HCT116 (cell line): ENCODE measurements around the gene GSTO1. TPM values are rescaled to one million over a fixed set of nuclear protein-coding genes. Genes with fewer than 3 reads are reported as not detected.
A peak's percentile ranks its signal among the peaks of the same experiment; 100 is the strongest.

Experiments
- ATAC-seq: fragments of 200-7000 bp; cut with Tn5 transposase; 2 replicates; pipeline ENCODE4 v1.9.1; 2020; ENCODE audit warnings: mild to moderate bottlenecking, moderate library complexity
- BruUV-seq: library from RNA; stranded (reverse); fragments of 400-500 nt; replicated peaks from 2 replicates; lab custom pipeline; 2021; lab: Mats Ljungman, UMichigan
- CTCF ChIA-PET: fragments of 300-600 bp; sonication (Branson Sonifier 250); formaldehyde crosslinking; loops from one replicate; lab custom pipeline; 2021; ENCODE audit warnings: antibody characterized with exemption; lab: Charles Lee
- POLR2A ChIA-PET: fragments of 300-600, 350-600 bp; sonication (Branson Sonifier 250); formaldehyde crosslinking; loops from one replicate; lab custom pipeline; 2021; ENCODE audit warnings: antibody characterized with exemption; lab: Charles Lee
- RAD21 ChIA-PET, 2 experiments: fragments of 300-600 bp; sonication (Branson Sonifier 250); formaldehyde crosslinking; loops; one replicate each; lab custom pipeline; 2023; ENCODE audit warnings: low total read pairs in 2 of 2; ENCODE audit not compliant: uncharacterized antibody in 2 of 2, unreplicated experiment in 2 of 2, low non-redundant PET in 1 of 2; lab: Charles Lee
- DNase-seq: peaks from one replicate; pipeline ENCODE4 v3.0.0-alpha.2; 2010; ENCODE audit warnings: low read depth, low spot score
- H2AFZ ChIP-seq: fragments of 200-600 bp; shearing (Covaris generic), sonication (generic); 2 replicates; pipeline ENCODE4 v1.6.1; 2017; ENCODE audit warnings: low read depth, mixed run types, mixed read lengths, antibody characterized with exemption, low read length; ENCODE audit not compliant: poor library complexity, severe bottlenecking
- H3K27ac ChIP-seq: 2 replicates; pipeline ENCODE4 v1.5.1; 2012; ENCODE audit warnings: low read depth, low read length
- H3K27me3 ChIP-seq: fragments of 200-600 bp; sonication (generic); 2 replicates; pipeline ENCODE4 v1.6.1; 2016; ENCODE audit warnings: mixed run types, low read length, mixed read lengths; ENCODE audit not compliant: insufficient read depth
- H3K36me3 ChIP-seq, 2 experiments: fragments of 200-500 bp in 1 of 2; fragments of 200-600 bp in 1 of 2; sonication (Bioruptor generic) in 1 of 2; sonication (generic) in 1 of 2; 2 replicates each; pipeline versions ENCODE4 v1.5.1 to v1.6.1; 2014 to 2016; ENCODE audit warnings: low read length in 2 of 2, inconsistent platforms in 1 of 2, mixed read lengths in 1 of 2, mixed run types in 1 of 2; ENCODE audit not compliant: insufficient read depth in 2 of 2, control insufficient read depth in 1 of 2
- H3K4me1 ChIP-seq, 2 experiments: fragments of 200-600 bp in 1 of 2; sonication (generic) in 1 of 2; 2 replicates each; pipeline versions ENCODE4 v1.5.1 to v1.6.1; 2012 to 2017; ENCODE audit warnings: low read length in 2 of 2, inconsistent platforms in 1 of 2, mild to moderate bottlenecking in 1 of 2, mixed read lengths in 1 of 2, mixed run types in 1 of 2, moderate library complexity in 1 of 2; ENCODE audit not compliant: insufficient read depth in 2 of 2, control insufficient read depth in 1 of 2
- H3K4me2 ChIP-seq: fragments of 200-600 bp; sonication (generic); 2 replicates; pipeline ENCODE4 v1.6.1; 2017; ENCODE audit warnings: mixed run types, low read length, mixed read lengths
- H3K4me3 ChIP-seq, 2 experiments: fragments of 200-600 bp in 1 of 2; sonication (generic) in 1 of 2; replicated peaks in 1 of 2; 2 replicates each; pipeline ENCODE4 v1.5.1; 2011 to 2016; ENCODE audit warnings: low read length in 2 of 2, control low read depth in 1 of 2, low read depth in 1 of 2, mild to moderate bottlenecking in 1 of 2, mixed read lengths in 1 of 2, mixed run types in 1 of 2
- H3K79me2 ChIP-seq: fragments of 200-600 bp; sonication (generic); 2 replicates; pipeline ENCODE4 v1.6.1; 2017; ENCODE audit warnings: mild to moderate bottlenecking, mixed run types, low read length, moderate library complexity, mixed read lengths; ENCODE audit not compliant: insufficient read depth
- H3K9ac ChIP-seq: fragments of 200-600 bp; sonication (generic); 2 replicates; pipeline ENCODE4 v1.6.1; 2016; ENCODE audit warnings: low read length, mixed read lengths
- H3K9me2 ChIP-seq: fragments of 200-600 bp; sonication (generic), shearing (Covaris generic); 2 replicates; pipeline ENCODE4 v1.6.1; 2017; ENCODE audit warnings: mixed run types, mild to moderate bottlenecking, moderate library complexity; ENCODE audit not compliant: insufficient read depth
- H3K9me3 ChIP-seq, 2 experiments: fragments of 200-500 bp in 1 of 2; fragments of 200-600 bp in 1 of 2; sonication (Bioruptor generic) in 1 of 2; sonication (generic) in 1 of 2; 2 replicates each; pipeline ENCODE4 v1.6.1; 2014 to 2017; ENCODE audit warnings: low read length in 2 of 2, mixed read lengths in 2 of 2, inconsistent platforms in 1 of 2, low read depth in 1 of 2, mild to moderate bottlenecking in 1 of 2, mixed run types in 1 of 2, moderate library complexity in 1 of 2; ENCODE audit not compliant: control insufficient read depth in 1 of 2, insufficient read depth in 1 of 2
- H4K20me1 ChIP-seq: fragments of 200-600 bp; sonication (generic), shearing (Covaris generic); 2 replicates; pipeline ENCODE4 v1.6.1; 2017; ENCODE audit warnings: mixed run types, mild to moderate bottlenecking, moderate library complexity; ENCODE audit not compliant: insufficient read depth
- ATF3 ChIP-seq: IDR thresholded peaks from 2 replicates; pipeline ENCODE4 v1.6.1; 2012
- CBX3 ChIP-seq: IDR thresholded peaks from 2 replicates; pipeline ENCODE4 v1.6.1; 2012; ENCODE audit warnings: low read depth
- CEBPB ChIP-seq: IDR thresholded peaks from 2 replicates; pipeline ENCODE4 v1.6.1; 2012; ENCODE audit warnings: low read depth
- CTCF ChIP-seq, 3 experiments: fragments of 200-600 bp in 1 of 3; sonication (generic) in 1 of 3; IDR thresholded peaks in 2 of 3; conservative IDR thresholded peaks in 1 of 3; 2 replicates each; pipeline ENCODE4 v1.5.1; 2012 to 2017; ENCODE audit warnings: low read depth in 2 of 3, low read length in 2 of 3, antibody characterized with exemption in 1 of 3, borderline replicate concordance in 1 of 3, control low read depth in 1 of 3, mild to moderate bottlenecking in 1 of 3, mixed read lengths in 1 of 3, mixed run types in 1 of 3, moderate library complexity in 1 of 3; ENCODE audit not compliant: insufficient read depth in 1 of 3
- EGR1 ChIP-seq: IDR thresholded peaks from 2 replicates; pipeline ENCODE4 v1.6.1; 2012; ENCODE audit warnings: low read depth
- ELF1 ChIP-seq: IDR thresholded peaks from 2 replicates; pipeline ENCODE4 v1.6.1; 2012; ENCODE audit warnings: low read depth, borderline replicate concordance
- EZH2 ChIP-seq: fragments of 200-600 bp; sonication (generic); IDR thresholded peaks from 2 replicates; pipeline ENCODE4 v1.6.1; 2017; ENCODE audit warnings: antibody characterized with exemption, mixed run types
- FOSL1 ChIP-seq: IDR thresholded peaks from 2 replicates; pipeline ENCODE4 v1.6.1; 2012; ENCODE audit warnings: low read depth
- JUND ChIP-seq: IDR thresholded peaks from 2 replicates; pipeline ENCODE4 v1.6.1; 2012
- MAX ChIP-seq: IDR thresholded peaks from 2 replicates; pipeline ENCODE4 v1.6.1; 2012
- POLR2A ChIP-seq: IDR thresholded peaks from 2 replicates; pipeline ENCODE4 v1.7.0; 2011; ENCODE audit warnings: borderline replicate concordance; ENCODE audit not compliant: insufficient read depth, insufficient read length; ENCODE audit errors: extremely low read depth
- RAD21 ChIP-seq: IDR thresholded peaks from 2 replicates; pipeline ENCODE4 v1.6.1; 2012; ENCODE audit warnings: low read depth, mild to moderate bottlenecking
- SIN3A ChIP-seq: IDR thresholded peaks from 2 replicates; pipeline ENCODE4 v1.6.1; 2012; ENCODE audit warnings: low read depth
- TCF7L2 ChIP-seq: IDR thresholded peaks from 2 replicates; pipeline ENCODE4 v1.7.0; 2011; ENCODE audit warnings: borderline replicate concordance, inconsistent platforms; ENCODE audit not compliant: insufficient read depth, insufficient read length; ENCODE audit errors: extremely low read depth
- YY1 ChIP-seq: IDR thresholded peaks from 2 replicates; pipeline ENCODE4 v1.6.1; 2011; ENCODE audit warnings: low read length, low read depth, moderate library complexity, mild to moderate bottlenecking; ENCODE audit not compliant: insufficient replicate concordance; ENCODE audit errors: extremely low read depth
- ZBTB33 ChIP-seq: IDR thresholded peaks from 2 replicates; pipeline ENCODE4 v1.6.1; 2011; ENCODE audit warnings: mild to moderate bottlenecking, low read length, moderate library complexity; ENCODE audit not compliant: insufficient replicate concordance; ENCODE audit errors: extremely low read depth
- ZFX ChIP-seq: fragments of 450-650 bp; IDR thresholded peaks from 2 replicates; pipeline ENCODE4 v1.6.1; 2017
- ZNF274 ChIP-seq: fragments of 200-500 bp; sonication (Bioruptor generic); IDR thresholded peaks from 2 replicates; pipeline ENCODE4 v1.6.1; 2014; ENCODE audit warnings: mild to moderate bottlenecking, low read depth, low read length, inconsistent platforms
- intact Hi-C: fragments of 100-400 bp; cut with micrococcal nuclease; formaldehyde crosslinking; loops from 2 replicates; pipeline ENCODE4 v1.10.0; 2022
- total RNA-seq: library from RNA; stranded (reverse); gene quantifications from one replicate; pipeline ENCODE4 v1.2.1, GENCODE V29; 2021; ENCODE audit not compliant: unreplicated experiment
- TF ChIP-seq, protein P1 (sequence below): IDR thresholded peaks from 2 replicates; pipeline ENCODE4 v1.6.1; 2012; ENCODE audit warnings: low read depth

The GSTO1 gene
- total RNA-seq, 1 experiment from 2014 or later: 179 TPM

GRCh38 chr10:104256335-104256961 is 1.8 kb downstream of the GSTO1 start:
- Histone ChIP-seq H3K79me2 (peaks cover 69% of the 10 kb centered on the region), H3K9me2 (no peaks in the 10 kb centered on the region), H4K20me1 (no peaks in the 10 kb centered on the region), H3K36me3 (peaks cover 35 to 47% of the 10 kb centered on the region in 2 experiments), H3K4me3 (peak overlapping the region in 1 of 2 experiments; percentile 68; a peak in 2 of 4 replicates), H3K27ac (peak overlapping the region; percentile 1; the same call in 1 of the 2 replicates), H3K9me3 (no peaks in the 10 kb centered on the region), H2AFZ (no peak overlapping the region), H3K9ac (peak overlapping the region; percentile 88; the same call in 1 of the 2 replicates), H3K27me3 (no peaks in the 10 kb centered on the region), H3K4me1 (peaks cover 14 to 37% of the 10 kb centered on the region in 2 experiments), H3K4me2 (peak overlapping the region; percentile 83)
- ChIA-PET CTCF (interaction anchor here (0.7 to 1.1 kb wide), 2 partner anchors 18 to 211 kb away, joined by 4 to 5 read pairs; no protein-coding TSS in a partner anchor), RAD21 (interaction anchor here in 1 of 2 experiments (0.5 kb wide), 1 partner anchor 563 kb away, joined by 3 read pairs; no protein-coding TSS in a partner anchor), POLR2A (interaction anchor here (1.0 kb wide), 1 partner anchor 12 kb away, joined by 3 read pairs; the partner anchor contains the start of gene GSTO2)
- DNase-seq (no peak), ATAC-seq (no peak)
- BruUV-seq: no TSS peak
- intact Hi-C loops: loop anchor here (5.0 kb wide), 1 partner anchor 369 kb away; no protein-coding TSS in a partner anchor
- no peak for TF ChIP-seq SIN3A
- no peak for TF ChIP-seq CEBPB
- TF ChIP-seq JUND: no peak
- no peak for TF ChIP-seq POLR2A
- no peak for TF ChIP-seq ZBTB33
- no peak for TF ChIP-seq YY1
- TF ChIP-seq RAD21: no peak
- no peak for TF ChIP-seq ZNF274
- no peak for TF ChIP-seq ZFX
- TF ChIP-seq EGR1: no peak
- no peak for TF ChIP-seq MAX
- TF ChIP-seq, protein P1, sequence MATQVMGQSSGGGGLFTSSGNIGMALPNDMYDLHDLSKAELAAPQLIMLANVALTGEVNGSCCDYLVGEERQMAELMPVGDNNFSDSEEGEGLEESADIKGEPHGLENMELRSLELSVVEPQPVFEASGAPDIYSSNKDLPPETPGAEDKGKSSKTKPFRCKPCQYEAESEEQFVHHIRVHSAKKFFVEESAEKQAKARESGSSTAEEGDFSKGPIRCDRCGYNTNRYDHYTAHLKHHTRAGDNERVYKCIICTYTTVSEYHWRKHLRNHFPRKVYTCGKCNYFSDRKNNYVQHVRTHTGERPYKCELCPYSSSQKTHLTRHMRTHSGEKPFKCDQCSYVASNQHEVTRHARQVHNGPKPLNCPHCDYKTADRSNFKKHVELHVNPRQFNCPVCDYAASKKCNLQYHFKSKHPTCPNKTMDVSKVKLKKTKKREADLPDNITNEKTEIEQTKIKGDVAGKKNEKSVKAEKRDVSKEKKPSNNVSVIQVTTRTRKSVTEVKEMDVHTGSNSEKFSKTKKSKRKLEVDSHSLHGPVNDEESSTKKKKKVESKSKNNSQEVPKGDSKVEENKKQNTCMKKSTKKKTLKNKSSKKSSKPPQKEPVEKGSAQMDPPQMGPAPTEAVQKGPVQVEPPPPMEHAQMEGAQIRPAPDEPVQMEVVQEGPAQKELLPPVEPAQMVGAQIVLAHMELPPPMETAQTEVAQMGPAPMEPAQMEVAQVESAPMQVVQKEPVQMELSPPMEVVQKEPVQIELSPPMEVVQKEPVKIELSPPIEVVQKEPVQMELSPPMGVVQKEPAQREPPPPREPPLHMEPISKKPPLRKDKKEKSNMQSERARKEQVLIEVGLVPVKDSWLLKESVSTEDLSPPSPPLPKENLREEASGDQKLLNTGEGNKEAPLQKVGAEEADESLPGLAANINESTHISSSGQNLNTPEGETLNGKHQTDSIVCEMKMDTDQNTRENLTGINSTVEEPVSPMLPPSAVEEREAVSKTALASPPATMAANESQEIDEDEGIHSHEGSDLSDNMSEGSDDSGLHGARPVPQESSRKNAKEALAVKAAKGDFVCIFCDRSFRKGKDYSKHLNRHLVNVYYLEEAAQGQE: no peak
- no peak for TF ChIP-seq CBX3
- no peak for TF ChIP-seq ELF1
- no peak for TF ChIP-seq FOSL1
- no peak for TF ChIP-seq CTCF (IDR thresholded peaks at IDR 0.05 in 2 of 3, conservative IDR thresholded peaks at IDR 0.05 in 1 of 3; ENCODE audit: borderline replicate concordance in 1 of 3, insufficient read depth in 1 of 3, low read depth in 2 of 3, low read length in 2 of 3)
- no peak for TF ChIP-seq TCF7L2
- TF ChIP-seq ATF3: no peak
- no peak for TF ChIP-seq EZH2
